KMS-11 (cell line): ENCODE data around the gene KLF13.

Experiments
- H2AFZ ChIP-seq: fragments of 200-600 bp; sonication (generic); 2 replicates; pipeline ENCODE4 v1.6.1; 2016; ENCODE audit warnings: antibody characterized with exemption, mixed run types, low read depth
- H3K27ac ChIP-seq: fragments of 200-600 bp; sonication (generic); 2 replicates; pipeline ENCODE4 v1.6.1; 2016; ENCODE audit warnings: mild to moderate bottlenecking, mixed run types
- H3K27me3 ChIP-seq: fragments of 200-600 bp; sonication (generic); 2 replicates; pipeline ENCODE4 v1.6.1; 2017; ENCODE audit warnings: mild to moderate bottlenecking, low read depth, mixed run types, moderate library complexity; ENCODE audit not compliant: insufficient read depth
- H3K36me3 ChIP-seq: fragments of 200-600 bp; sonication (generic); 2 replicates; pipeline ENCODE4 v1.6.1; 2017; ENCODE audit warnings: mild to moderate bottlenecking, mixed run types; ENCODE audit not compliant: insufficient read depth
- H3K4me1 ChIP-seq: fragments of 200-600 bp; sonication (generic); 2 replicates; pipeline ENCODE4 v1.6.1; 2016; ENCODE audit warnings: mild to moderate bottlenecking, low read depth, mixed run types; ENCODE audit not compliant: poor library complexity, severe bottlenecking
- H3K4me2 ChIP-seq: fragments of 200-600 bp; sonication (generic); 2 replicates; pipeline ENCODE4 v1.7.0; 2016; ENCODE audit warnings: mild to moderate bottlenecking, mixed run types
- H3K4me3 ChIP-seq: fragments of 200-600 bp; sonication (generic); IDR thresholded peaks from 2 replicates; pipeline ENCODE4 v1.6.1; 2017; ENCODE audit warnings: low read depth, low read length, mixed read lengths; ENCODE audit not compliant: insufficient read depth
- H3K79me2 ChIP-seq: fragments of 200-600 bp; sonication (generic); 2 replicates; pipeline ENCODE4 v1.6.1; 2016; ENCODE audit warnings: low read depth, mixed run types; ENCODE audit not compliant: insufficient read depth
- H3K9ac ChIP-seq: fragments of 200-600 bp; sonication (generic); 2 replicates; pipeline ENCODE4 v1.6.1; 2016; ENCODE audit warnings: mild to moderate bottlenecking, mixed run types
- H4K20me1 ChIP-seq: fragments of 200-600 bp; sonication (generic); 2 replicates; pipeline ENCODE4 v1.6.1; 2016; ENCODE audit warnings: mild to moderate bottlenecking, mixed run types; ENCODE audit not compliant: insufficient read depth
- TF ChIP-seq, protein P1 (sequence below): fragments of 200-600 bp; sonication (generic); conservative IDR thresholded peaks from 2 replicates; pipeline ENCODE4 v1.6.1; 2017; ENCODE audit warnings: low read depth, mild to moderate bottlenecking, antibody characterized with exemption, low read length, moderate library complexity, mixed read lengths

KLF13 gene

DNA sequence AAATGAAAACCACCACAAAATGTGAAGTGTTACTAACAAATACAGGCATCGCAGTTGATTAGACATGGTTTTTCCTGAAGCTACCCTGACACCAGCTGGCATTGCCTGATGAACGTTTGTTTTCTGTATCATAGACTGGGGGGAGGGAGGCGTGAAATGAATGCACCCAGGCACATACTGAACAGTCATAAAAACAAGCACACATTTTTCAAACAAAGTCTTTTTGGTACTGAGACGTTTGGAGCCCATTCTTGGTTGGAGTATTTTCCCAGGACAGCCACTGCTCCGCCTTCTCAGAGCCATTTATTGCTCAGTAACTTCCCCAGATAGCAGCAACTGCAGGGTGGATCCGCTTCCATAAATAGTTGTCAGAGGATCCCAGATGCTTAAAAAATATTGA is 52.4 kb downstream of the KLF13 start:
- Histone ChIP-seq H3K9ac (no peak overlapping the region), H3K79me2 (peaks cover 13% of the 10 kb centered on the region; the same call in 1 of the 2 replicates), H3K27me3 (no peaks in the 10 kb centered on the region), H3K4me2 (no peak overlapping the region), H3K4me3 (no peak overlapping the region), H3K4me1 (no peaks in the 10 kb centered on the region), H4K20me1 (no peaks in the 10 kb centered on the region), H2AFZ (no peak overlapping the region), H3K36me3 (peaks cover 9% of the 10 kb centered on the region; the same call in 1 of the 2 replicates), H3K27ac (no peak overlapping the region)
- TF ChIP-seq, protein P1, sequence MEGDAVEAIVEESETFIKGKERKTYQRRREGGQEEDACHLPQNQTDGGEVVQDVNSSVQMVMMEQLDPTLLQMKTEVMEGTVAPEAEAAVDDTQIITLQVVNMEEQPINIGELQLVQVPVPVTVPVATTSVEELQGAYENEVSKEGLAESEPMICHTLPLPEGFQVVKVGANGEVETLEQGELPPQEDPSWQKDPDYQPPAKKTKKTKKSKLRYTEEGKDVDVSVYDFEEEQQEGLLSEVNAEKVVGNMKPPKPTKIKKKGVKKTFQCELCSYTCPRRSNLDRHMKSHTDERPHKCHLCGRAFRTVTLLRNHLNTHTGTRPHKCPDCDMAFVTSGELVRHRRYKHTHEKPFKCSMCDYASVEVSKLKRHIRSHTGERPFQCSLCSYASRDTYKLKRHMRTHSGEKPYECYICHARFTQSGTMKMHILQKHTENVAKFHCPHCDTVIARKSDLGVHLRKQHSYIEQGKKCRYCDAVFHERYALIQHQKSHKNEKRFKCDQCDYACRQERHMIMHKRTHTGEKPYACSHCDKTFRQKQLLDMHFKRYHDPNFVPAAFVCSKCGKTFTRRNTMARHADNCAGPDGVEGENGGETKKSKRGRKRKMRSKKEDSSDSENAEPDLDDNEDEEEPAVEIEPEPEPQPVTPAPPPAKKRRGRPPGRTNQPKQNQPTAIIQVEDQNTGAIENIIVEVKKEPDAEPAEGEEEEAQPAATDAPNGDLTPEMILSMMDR: no peak

DNA sequence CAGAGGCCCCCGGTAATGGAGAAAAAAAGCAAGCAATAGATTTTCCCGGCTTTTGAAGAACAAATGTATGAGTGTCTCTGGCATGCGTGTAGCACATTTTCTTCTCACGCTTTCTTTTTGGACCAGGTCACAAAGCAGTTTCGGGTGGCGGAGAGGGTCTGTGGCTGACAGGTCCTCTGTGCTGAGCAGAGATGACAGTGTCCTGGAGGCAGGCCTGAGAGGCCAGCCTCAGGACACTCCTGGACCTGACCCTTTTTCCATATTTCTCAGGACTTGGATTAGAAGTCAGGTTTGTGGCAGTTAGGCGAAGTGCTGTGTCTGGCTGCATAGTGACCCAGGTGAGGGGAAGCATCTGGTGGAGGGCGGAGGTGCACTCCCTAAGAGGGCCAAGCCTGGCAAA is 52.9 kb downstream of the KLF13 start:
- Histone ChIP-seq H3K79me2 (peaks cover 7% of the 10 kb centered on the region; the same call in 1 of the 2 replicates), H3K4me3 (no peak overlapping the region), H3K4me1 (no peaks in the 10 kb centered on the region), H2AFZ (no peak overlapping the region), H3K9ac (no peak overlapping the region), H3K36me3 (peaks cover 9% of the 10 kb centered on the region; the same call in 1 of the 2 replicates), H3K4me2 (no peak overlapping the region), H4K20me1 (no peaks in the 10 kb centered on the region), H3K27ac (no peak overlapping the region), H3K27me3 (no peaks in the 10 kb centered on the region)
- TF ChIP-seq, protein P1: no peak

DNA sequence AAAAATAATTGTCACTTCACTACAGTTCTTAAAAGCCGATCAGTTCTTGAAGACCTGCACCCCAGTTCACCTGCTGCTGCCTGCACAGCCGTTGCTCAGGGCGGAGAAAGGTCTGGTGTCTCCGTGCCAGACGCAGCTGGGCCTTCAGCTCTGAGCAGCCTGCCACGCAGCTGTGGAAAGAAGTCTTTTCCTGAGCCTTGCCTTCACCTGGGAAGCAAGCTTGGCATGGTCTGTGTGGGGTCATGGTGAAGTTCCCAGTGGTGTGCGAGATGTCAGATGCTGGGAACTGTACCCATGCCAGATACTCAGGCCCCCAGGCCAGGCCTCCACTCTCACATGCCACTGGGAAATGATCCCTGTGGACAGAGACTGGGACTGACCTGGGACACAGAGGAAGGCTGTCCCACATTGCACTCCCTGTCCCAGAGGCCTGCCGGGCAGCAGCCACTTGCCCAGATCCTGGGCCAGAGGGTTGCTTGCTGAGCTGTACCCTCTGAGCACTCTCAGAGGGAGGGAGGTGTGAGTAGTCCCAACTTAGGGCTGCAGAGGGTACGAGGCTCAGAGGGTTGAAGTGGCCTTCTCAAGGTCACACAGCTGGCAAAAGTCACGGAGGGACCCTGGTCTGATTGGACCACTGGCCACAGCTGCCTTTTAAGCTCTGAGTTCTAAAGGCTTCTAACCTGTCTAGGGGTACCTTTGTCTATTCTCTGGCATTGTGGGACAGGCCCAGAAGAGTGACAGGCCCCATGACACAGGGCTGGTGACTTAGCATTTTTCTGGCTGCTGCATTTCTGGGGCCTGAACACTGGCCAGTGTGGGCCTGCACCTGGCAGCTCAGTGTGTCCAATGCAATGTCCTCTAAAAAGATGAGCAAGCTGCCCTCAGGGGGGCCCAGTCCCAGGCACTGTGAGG is 55.4 kb downstream of the KLF13 start:
- H2AFZ ChIP-seq: no peak overlapping the region
- no peak overlapping the region for H3K4me2 ChIP-seq
- H3K27ac ChIP-seq: peak overlapping the region; percentile 6; the same call in 1 of the 2 replicates
- H4K20me1 ChIP-seq: no peaks in the 10 kb centered on the region
- H3K9ac ChIP-seq: no peak overlapping the region
- H3K79me2 ChIP-seq: no peaks in the 10 kb centered on the region
- H3K4me1 ChIP-seq: no peaks in the 10 kb centered on the region
- TF ChIP-seq, protein P1: no peak
- H3K4me3 ChIP-seq: no peak overlapping the region
- H3K27me3 ChIP-seq: no peaks in the 10 kb centered on the region
- peaks cover 9% of the 10 kb centered on the region; the same call in 1 of the 2 replicates for H3K36me3 ChIP-seq

DNA sequence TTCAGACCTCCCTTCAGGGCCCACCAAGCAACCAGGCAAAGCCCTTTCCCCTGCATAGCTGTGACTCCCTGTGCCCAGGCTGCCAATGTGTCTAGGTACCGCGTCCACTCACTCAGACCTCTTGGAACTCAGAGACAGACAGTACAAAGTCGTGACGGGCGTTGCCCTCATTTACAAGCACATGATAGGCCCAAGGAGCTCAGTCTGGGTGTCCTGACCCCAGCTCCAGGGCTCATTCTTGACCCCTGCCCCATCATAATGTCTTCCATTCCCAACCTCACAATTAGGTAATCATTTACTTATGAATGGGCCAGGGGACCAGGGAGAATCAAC is 56.0 kb downstream of the KLF13 start:
- H2AFZ ChIP-seq: no peak overlapping the region
- peaks cover 9% of the 10 kb centered on the region; the same call in 1 of the 2 replicates for H3K36me3 ChIP-seq
- H3K27me3 ChIP-seq: no peaks in the 10 kb centered on the region
- H4K20me1 ChIP-seq: no peaks in the 10 kb centered on the region
- H3K4me3 ChIP-seq: no peak overlapping the region
- peak overlapping the region; percentile 6; the same call in 1 of the 2 replicates for H3K27ac ChIP-seq
- no peak overlapping the region for H3K9ac ChIP-seq
- no peaks in the 10 kb centered on the region for H3K79me2 ChIP-seq
- no peak overlapping the region for H3K4me2 ChIP-seq
- no peaks in the 10 kb centered on the region for H3K4me1 ChIP-seq
- TF ChIP-seq, protein P1: no peak
